PC-9 (cell line): ENCODE results near the gene ATP2B3. TPM values are rescaled to one million over a fixed set of nuclear protein-coding genes. Genes with fewer than 3 reads are reported as not detected.
A peak's percentile ranks its signal among the peaks of the same experiment; 100 is the strongest.

ENCODE experiments used
- BruUV-seq: library from RNA; stranded (reverse); fragments of 400-500 nt; replicated peaks from 2 replicates; lab custom pipeline; 2021; lab: Mats Ljungman, UMichigan
- CTCF ChIA-PET: fragments of 300-600 bp; sonication (Branson Sonifier 250); formaldehyde crosslinking; loops from one replicate; lab custom pipeline; 2022; ENCODE audit warnings: antibody characterized with exemption; lab: Charles Lee
- POLR2A ChIA-PET: fragments of 300-600 bp; sonication (Branson Sonifier 250); formaldehyde crosslinking; loops from one replicate; lab custom pipeline; 2022; ENCODE audit warnings: antibody characterized with exemption; ENCODE audit not compliant: unreplicated experiment; lab: Charles Lee
- DNase-seq, 2 experiments: peaks; one replicate each; pipeline versions ENCODE4 v3.0.0 to v3.0.0-alpha.2; 2015 to 2022; ENCODE audit warnings: mixed read lengths in 1 of 2
- H2AFZ ChIP-seq: fragments of 200-600 bp; sonication (generic); 2 replicates; pipeline ENCODE4 v1.8.1; 2017; ENCODE audit warnings: antibody characterized with exemption
- H3F3A ChIP-seq: fragments of 200-600 bp; sonication (generic); 2 replicates; pipeline ENCODE4 v1.8.1; 2017; ENCODE audit warnings: antibody characterized with exemption, mild to moderate bottlenecking, low read depth; ENCODE audit not compliant: insufficient read depth
- H3K27ac ChIP-seq: fragments of 200-600 bp; sonication (generic); 2 replicates; pipeline ENCODE4 v1.6.1; 2016; ENCODE audit warnings: mixed run types
- H3K27me3 ChIP-seq: fragments of 200-600 bp; sonication (generic); 2 replicates; pipeline ENCODE4 v1.6.1; 2016; ENCODE audit warnings: low read depth, mixed run types; ENCODE audit not compliant: insufficient read depth
- H3K36me3 ChIP-seq: fragments of 200-600 bp; sonication (generic); 2 replicates; pipeline ENCODE4 v1.6.1; 2016; ENCODE audit warnings: low read depth, mixed run types
- H3K4me1 ChIP-seq: fragments of 200-600 bp; sonication (generic); replicated peaks from 2 replicates; pipeline ENCODE4 v1.6.1; 2016; ENCODE audit warnings: mixed run types; ENCODE audit not compliant: insufficient read depth
- H3K4me2 ChIP-seq: fragments of 200-600 bp; sonication (generic); 2 replicates; pipeline ENCODE4 v1.6.1; 2017; ENCODE audit warnings: mixed run types
- H3K4me3 ChIP-seq: fragments of 200-600 bp; sonication (generic); 2 replicates; pipeline ENCODE4 v1.6.1; 2016; ENCODE audit warnings: mixed run types
- H3K79me2 ChIP-seq: fragments of 200-600 bp; sonication (generic); 2 replicates; pipeline ENCODE4 v1.6.1; 2017; ENCODE audit warnings: low read depth, mixed run types
- H3K9me2 ChIP-seq: fragments of 200-600 bp; sonication (generic); 2 replicates; pipeline ENCODE4 v1.8.1; 2017; ENCODE audit warnings: mild to moderate bottlenecking; ENCODE audit not compliant: insufficient read depth
- H3K9me3 ChIP-seq: fragments of 200-600 bp; sonication (generic); 2 replicates; pipeline ENCODE4 v1.8.1; 2016; ENCODE audit warnings: low read depth; ENCODE audit not compliant: insufficient read depth
- H4K20me1 ChIP-seq: fragments of 200-600 bp; sonication (generic); 2 replicates; pipeline ENCODE4 v1.8.1; 2017; ENCODE audit not compliant: insufficient read depth
- EZH2 ChIP-seq: fragments of 200-600 bp; sonication (generic); IDR thresholded peaks from 2 replicates; pipeline ENCODE4 v1.8.0; 2017; ENCODE audit warnings: antibody characterized with exemption, low read depth
- intact Hi-C: fragments of 100-400 bp; cut with micrococcal nuclease; formaldehyde crosslinking; loops from one replicate; pipeline ENCODE4 v1.10.0; 2022; ENCODE audit not compliant: unreplicated experiment
- total RNA-seq: library from RNA; stranded (reverse); gene quantifications from 2 replicates; pipeline ENCODE4 v1.2.3, GENCODE V29; 2021
- TF ChIP-seq, protein P1 (sequence below): fragments of 200-600 bp; sonication (generic); conservative IDR thresholded peaks from 2 replicates; pipeline ENCODE4 v1.6.1; 2017; ENCODE audit warnings: mixed run types, antibody characterized with exemption, mild to moderate bottlenecking, moderate library complexity

ATP2B3 gene
- total RNA-seq, 1 experiment from 2014 or later = not detected

DNA sequence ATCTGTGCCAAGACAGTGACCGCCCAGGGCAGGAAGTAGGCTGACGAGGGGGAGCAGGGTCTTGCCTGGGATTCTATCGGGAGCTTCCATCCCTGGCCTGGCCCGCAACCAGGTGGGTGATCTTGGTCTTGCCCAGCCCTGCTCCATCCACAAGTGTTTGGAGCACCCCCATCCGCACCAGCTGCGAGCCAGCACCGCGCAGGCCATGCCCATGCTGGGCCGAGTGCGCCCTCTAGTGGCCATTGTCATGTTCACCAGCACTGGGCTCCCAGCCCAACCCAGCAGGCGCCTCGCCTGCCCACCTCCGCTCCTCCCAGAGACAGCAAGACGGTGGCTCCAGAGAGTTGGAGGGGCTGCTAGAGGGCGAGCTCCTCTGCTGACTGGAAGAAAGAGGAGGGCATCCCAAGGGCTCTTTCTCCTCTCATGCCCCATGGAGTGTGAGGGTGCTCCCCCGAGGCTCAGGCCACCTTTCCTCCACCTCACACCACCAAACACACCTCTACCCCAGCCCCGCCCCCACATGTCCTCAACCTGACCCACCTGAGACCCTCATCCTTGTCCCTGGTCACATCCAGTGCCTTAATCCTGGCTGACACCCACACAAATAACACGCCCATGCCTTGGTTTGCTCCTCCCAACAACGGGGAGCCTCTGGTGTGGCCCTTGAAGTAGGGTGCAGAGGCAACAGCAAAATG is 9.8 kb upstream of the ATP2B3 start:
- POLR2A ChIA-PET = no interaction called here
- Histone ChIP-seq H3K36me3 (no peaks in the 10 kb centered on the region), H3K79me2 (no peaks in the 10 kb centered on the region), H3K4me1 (no peaks in the 10 kb centered on the region), H3K9me2 (no peaks in the 10 kb centered on the region), H3K4me3 (no peak overlapping the region), H3F3A (no peaks in the 10 kb centered on the region), H3K9me3 (no peaks in the 10 kb centered on the region), H3K4me2 (0 out of 2 replicates have a peak overlapping the region, but pooled peaks have one; percentile 26), H3K27me3 (peaks cover 10% of the 10 kb centered on the region; the same call in 1 of the 2 replicates), H2AFZ (no peak overlapping the region), H3K27ac (no peak overlapping the region), H4K20me1 (no peaks in the 10 kb centered on the region)
- peak; percentile 38 to 83 for DNase-seq
- TF ChIP-seq EZH2 = no peak
- TF ChIP-seq, protein P1, sequence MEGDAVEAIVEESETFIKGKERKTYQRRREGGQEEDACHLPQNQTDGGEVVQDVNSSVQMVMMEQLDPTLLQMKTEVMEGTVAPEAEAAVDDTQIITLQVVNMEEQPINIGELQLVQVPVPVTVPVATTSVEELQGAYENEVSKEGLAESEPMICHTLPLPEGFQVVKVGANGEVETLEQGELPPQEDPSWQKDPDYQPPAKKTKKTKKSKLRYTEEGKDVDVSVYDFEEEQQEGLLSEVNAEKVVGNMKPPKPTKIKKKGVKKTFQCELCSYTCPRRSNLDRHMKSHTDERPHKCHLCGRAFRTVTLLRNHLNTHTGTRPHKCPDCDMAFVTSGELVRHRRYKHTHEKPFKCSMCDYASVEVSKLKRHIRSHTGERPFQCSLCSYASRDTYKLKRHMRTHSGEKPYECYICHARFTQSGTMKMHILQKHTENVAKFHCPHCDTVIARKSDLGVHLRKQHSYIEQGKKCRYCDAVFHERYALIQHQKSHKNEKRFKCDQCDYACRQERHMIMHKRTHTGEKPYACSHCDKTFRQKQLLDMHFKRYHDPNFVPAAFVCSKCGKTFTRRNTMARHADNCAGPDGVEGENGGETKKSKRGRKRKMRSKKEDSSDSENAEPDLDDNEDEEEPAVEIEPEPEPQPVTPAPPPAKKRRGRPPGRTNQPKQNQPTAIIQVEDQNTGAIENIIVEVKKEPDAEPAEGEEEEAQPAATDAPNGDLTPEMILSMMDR = peak; percentile 87
- BruUV-seq = no TSS peak
- CTCF ChIA-PET = interaction anchor here (0.6 to 1.5 kb wide), 3 partner anchors 37 to 566 kb away, joined by 3 to 8 read pairs (median 5); partner anchors contain the start of gene HAUS7
- intact Hi-C loops = loop anchor here (1.0 to 2.0 kb wide), 4 partner anchors 37 to 548 kb away; partner anchors contain the start of gene HAUS7

DNA sequence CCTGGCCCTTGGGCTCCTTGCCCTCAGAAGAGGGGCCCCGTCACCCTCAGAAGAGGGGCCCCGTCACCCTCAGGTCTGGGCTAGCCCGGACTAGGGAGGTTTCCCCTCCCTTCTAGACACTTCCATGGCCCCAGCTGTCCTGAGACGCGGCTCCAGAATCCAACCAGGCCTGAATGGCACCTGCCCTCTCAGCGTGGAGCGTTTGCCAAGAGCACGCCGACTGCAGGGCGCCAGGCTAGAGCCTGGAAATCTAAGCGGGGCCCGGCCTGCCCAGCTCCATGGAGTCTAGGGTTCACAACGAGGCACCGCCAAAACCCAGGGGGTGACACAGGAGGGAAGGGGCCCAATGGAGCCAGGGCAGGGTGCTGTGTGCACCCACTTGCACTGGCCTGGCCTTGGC is 7.8 kb upstream of the ATP2B3 start:
- Histone ChIP-seq H3K27me3 (0 out of 2 replicates have a peak, but pooled peaks cover 5% of the 10 kb centered on the region), H3K4me1 (no peaks in the 10 kb centered on the region), H3K79me2 (no peaks in the 10 kb centered on the region), H3K4me2 (no peak overlapping the region), H2AFZ (no peak overlapping the region), H3K9me3 (no peaks in the 10 kb centered on the region), H3F3A (no peaks in the 10 kb centered on the region), H3K36me3 (no peaks in the 10 kb centered on the region), H4K20me1 (no peaks in the 10 kb centered on the region), H3K9me2 (no peaks in the 10 kb centered on the region), H3K4me3 (no peak overlapping the region), H3K27ac (no peak overlapping the region)
- CTCF ChIA-PET = interaction anchor here (0.6 to 0.7 kb wide), 2 partner anchors 18 to 160 kb away, joined by 3 to 5 read pairs; no protein-coding TSS in a partner anchor
- TF ChIP-seq, protein P1 = no peak
- TF ChIP-seq EZH2 = no peak
- intact Hi-C loops = no loop called here
- no peak for DNase-seq
- no TSS peak for BruUV-seq
- POLR2A ChIA-PET = no interaction called here

DNA sequence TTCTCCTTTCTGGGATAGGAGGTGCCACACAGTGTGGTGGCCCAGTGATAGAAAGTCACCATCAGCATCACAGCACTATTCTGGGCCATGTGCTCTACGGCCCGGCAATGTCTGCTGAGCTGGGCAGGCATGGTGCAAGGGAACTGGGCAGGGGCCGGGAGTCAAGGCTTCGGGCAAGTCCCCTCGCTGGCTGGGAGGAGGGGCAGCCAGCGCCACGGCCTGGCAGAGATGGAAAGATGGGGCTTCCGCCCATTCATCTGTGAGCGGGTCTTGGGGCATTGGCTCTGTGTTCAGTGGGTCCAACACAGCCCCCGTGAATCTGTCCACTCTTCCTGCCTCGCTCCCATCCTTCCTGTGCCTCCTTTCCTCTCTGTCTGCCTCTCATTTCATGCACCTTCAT is 7.1 kb upstream of the ATP2B3 start:
- DNase-seq = no peak

More for the DNA sequence above, 7.1 kb upstream of the ATP2B3 start:
- Histone ChIP-seq H2AFZ (no peak overlapping the region), H3K9me2 (no peaks in the 10 kb centered on the region), H3K4me1 (no peaks in the 10 kb centered on the region), H3K4me2 (no peak overlapping the region), H3K9me3 (no peaks in the 10 kb centered on the region), H3K79me2 (no peaks in the 10 kb centered on the region), H3K36me3 (no peaks in the 10 kb centered on the region), H4K20me1 (no peaks in the 10 kb centered on the region), H3F3A (no peaks in the 10 kb centered on the region), H3K4me3 (no peak overlapping the region), H3K27me3 (0 out of 2 replicates have a peak, but pooled peaks cover 5% of the 10 kb centered on the region), H3K27ac (no peak overlapping the region)
- TF ChIP-seq, protein P1 = no peak
- no peak for TF ChIP-seq EZH2
- ChIA-PET POLR2A (no interaction called here), CTCF (no interaction called here)
- no TSS peak for BruUV-seq
- intact Hi-C loops = no loop called here
